ENCODE results near the gene ARSG. TPM values are rescaled to one million over a fixed set of nuclear protein-coding genes. Genes with fewer than 3 reads are reported as not detected.
"Not testable (repeated sequence)": the region's sequence is repeated elsewhere in the genome, so short reads cannot be mapped to it uniquely, and the experiment has no call there.

Gene ARSG
- polyA plus RNA-seq, 1 donor (not counting 4 experiments of a cell fraction or from before 2014, with no cell fraction given): 0.41 TPM

GRCh38 chr17:68307443-68307842 is 16.1 kb downstream of the ARSG start:
- DNase-seq (ENCODE audit: low read depth, low spot score) (no peak), FAIRE-seq (no peak)
- TF ChIP-seq EZH2 (IDR thresholded peaks at IDR 0.05; ENCODE audit: low read length) (no peak), CTCF (optimal IDR thresholded peaks at IDR 0.05 in 1 of 3, IDR thresholded peaks at IDR 0.05 in 1 of 3, conservative IDR thresholded peaks at IDR 0.05 in 1 of 3; ENCODE audit: extremely low read depth in 1 of 3, insufficient read depth in 2 of 3, low read length in 3 of 3) (no peak)
- Histone ChIP-seq H3K36me3 (ENCODE audit: control insufficient read depth in 2 of 2, extremely low read depth in 1 of 2, insufficient read depth in 2 of 2, low read length in 2 of 2) (no peaks in the 10 kb centered on the region), H3K79me2 (ENCODE audit: control insufficient read depth, insufficient read depth, low read length) (no peaks in the 10 kb centered on the region), H3K9me1 (ENCODE audit: control insufficient read depth, extremely low read depth, insufficient read depth, low read length) (no peaks in the 10 kb centered on the region), H3K4me3 (ENCODE audit: control insufficient read depth in 2 of 3, extremely low read depth in 1 of 3, insufficient read depth in 2 of 3, low read depth in 1 of 3, low read length in 3 of 3) (no peak overlapping the region), H3K4me1 (ENCODE audit: control insufficient read depth, extremely low read depth, insufficient read depth, low read length) (no peaks in the 10 kb centered on the region), H3K27me3 (ENCODE audit: control insufficient read depth, extremely low read depth, insufficient read depth, low read length) (no peaks in the 10 kb centered on the region), H2AFZ (ENCODE audit: control insufficient read depth, low read length) (no peak overlapping the region), H3K9ac (ENCODE audit: control insufficient read depth, extremely low read depth, insufficient read depth, low read length) (no peak overlapping the region), H3K9me3 (ENCODE audit: control insufficient read depth, low read depth, low read length) (no peaks in the 10 kb centered on the region), H4K20me1 (ENCODE audit: control insufficient read depth, extremely low read depth, insufficient read depth, low read length) (no peaks in the 10 kb centered on the region), H3K4me2 (ENCODE audit: control insufficient read depth, extremely low read depth, insufficient read depth, low read depth, low read length) (no peak overlapping the region), H3K27ac (ENCODE audit: control insufficient read depth, insufficient read depth, low read length) (no peak overlapping the region)
- dilution Hi-C loops (cut with MboI; ENCODE audit: extremely low pct_ligation_motif_present, low sequenced_read_pairs): no loop called here

- H3K4me3 ChIP-seq (ENCODE audit: control insufficient read depth in 2 of 3, extremely low read depth in 1 of 3, insufficient read depth in 2 of 3, low read depth in 1 of 3, low read length in 3 of 3); FAIRE-seq; H3K9me1 ChIP-seq (ENCODE audit: control insufficient read depth, extremely low read depth, insufficient read depth, low read length); H3K27ac ChIP-seq (ENCODE audit: control insufficient read depth, insufficient read depth, low read length); H3K36me3 ChIP-seq (ENCODE audit: control insufficient read depth in 2 of 2, extremely low read depth in 1 of 2, insufficient read depth in 2 of 2, low read length in 2 of 2); H3K4me1 ChIP-seq (ENCODE audit: control insufficient read depth, extremely low read depth, insufficient read depth, low read length); DNase-seq (ENCODE audit: low read depth, low spot score); H2AFZ ChIP-seq (ENCODE audit: control insufficient read depth, low read length); H3K9me3 ChIP-seq (ENCODE audit: control insufficient read depth, low read depth, low read length); H3K27me3 ChIP-seq (ENCODE audit: control insufficient read depth, extremely low read depth, insufficient read depth, low read length); dilution Hi-C loops (cut with MboI; ENCODE audit: extremely low pct_ligation_motif_present, low sequenced_read_pairs); H3K4me2 ChIP-seq (ENCODE audit: control insufficient read depth, extremely low read depth, insufficient read depth, low read depth, low read length); H4K20me1 ChIP-seq (ENCODE audit: control insufficient read depth, extremely low read depth, insufficient read depth, low read length); H3K9ac ChIP-seq (ENCODE audit: control insufficient read depth, extremely low read depth, insufficient read depth, low read length); H3K79me2 ChIP-seq (ENCODE audit: control insufficient read depth, insufficient read depth, low read length): not testable (repeated sequence)
These were observed 17.2 kb downstream of the ARSG start for GRCh38 chr17:68308486-68308885.

GRCh38 chr17:68309066-68309670 is 17.9 kb downstream of the ARSG start:
- H3K9me1 ChIP-seq (ENCODE audit: control insufficient read depth, extremely low read depth, insufficient read depth, low read length); H3K79me2 ChIP-seq (ENCODE audit: control insufficient read depth, insufficient read depth, low read length); dilution Hi-C loops (cut with MboI; ENCODE audit: extremely low pct_ligation_motif_present, low sequenced_read_pairs); H3K9ac ChIP-seq (ENCODE audit: control insufficient read depth, extremely low read depth, insufficient read depth, low read length); H4K20me1 ChIP-seq (ENCODE audit: control insufficient read depth, extremely low read depth, insufficient read depth, low read length); H2AFZ ChIP-seq (ENCODE audit: control insufficient read depth, low read length); H3K9me3 ChIP-seq (ENCODE audit: control insufficient read depth, low read depth, low read length); DNase-seq (ENCODE audit: low read depth, low spot score); H3K4me2 ChIP-seq (ENCODE audit: control insufficient read depth, extremely low read depth, insufficient read depth, low read depth, low read length); H3K4me1 ChIP-seq (ENCODE audit: control insufficient read depth, extremely low read depth, insufficient read depth, low read length); H3K4me3 ChIP-seq (ENCODE audit: control insufficient read depth in 2 of 3, extremely low read depth in 1 of 3, insufficient read depth in 2 of 3, low read depth in 1 of 3, low read length in 3 of 3); FAIRE-seq; H3K27me3 ChIP-seq (ENCODE audit: control insufficient read depth, extremely low read depth, insufficient read depth, low read length); H3K27ac ChIP-seq (ENCODE audit: control insufficient read depth, insufficient read depth, low read length); H3K36me3 ChIP-seq (ENCODE audit: control insufficient read depth in 2 of 2, extremely low read depth in 1 of 2, insufficient read depth in 2 of 2, low read length in 2 of 2): not testable (repeated sequence)
